ENCODE results near the gene PSORS1C2.
"Not testable (repeated sequence)": the region's sequence is repeated elsewhere in the genome, so short reads cannot be mapped to it uniquely, and the experiment has no call there.

PSORS1C2 gene

DNA sequence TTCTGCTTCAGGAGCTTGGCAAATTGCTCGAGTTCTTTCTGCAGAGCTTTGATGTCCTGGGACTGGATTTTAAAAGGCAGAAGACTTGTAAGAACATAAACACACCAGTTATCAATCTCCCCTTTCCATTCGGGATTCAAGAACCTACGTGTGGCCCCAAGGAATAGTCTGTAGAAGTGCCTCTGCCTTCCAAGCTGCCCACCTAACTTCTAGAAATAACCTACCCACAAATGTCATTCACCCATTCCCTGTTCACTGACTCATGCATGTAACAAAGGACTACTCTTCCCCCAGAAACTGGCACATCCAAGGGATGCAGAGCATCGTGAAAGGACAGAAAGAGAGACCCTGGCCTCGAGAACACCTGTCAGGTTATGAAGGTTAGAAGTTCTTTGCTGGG lies 27.1 kb upstream of the PSORS1C2 start:
- DNase-seq (ENCODE audit: low spot score): no peak

DNA sequence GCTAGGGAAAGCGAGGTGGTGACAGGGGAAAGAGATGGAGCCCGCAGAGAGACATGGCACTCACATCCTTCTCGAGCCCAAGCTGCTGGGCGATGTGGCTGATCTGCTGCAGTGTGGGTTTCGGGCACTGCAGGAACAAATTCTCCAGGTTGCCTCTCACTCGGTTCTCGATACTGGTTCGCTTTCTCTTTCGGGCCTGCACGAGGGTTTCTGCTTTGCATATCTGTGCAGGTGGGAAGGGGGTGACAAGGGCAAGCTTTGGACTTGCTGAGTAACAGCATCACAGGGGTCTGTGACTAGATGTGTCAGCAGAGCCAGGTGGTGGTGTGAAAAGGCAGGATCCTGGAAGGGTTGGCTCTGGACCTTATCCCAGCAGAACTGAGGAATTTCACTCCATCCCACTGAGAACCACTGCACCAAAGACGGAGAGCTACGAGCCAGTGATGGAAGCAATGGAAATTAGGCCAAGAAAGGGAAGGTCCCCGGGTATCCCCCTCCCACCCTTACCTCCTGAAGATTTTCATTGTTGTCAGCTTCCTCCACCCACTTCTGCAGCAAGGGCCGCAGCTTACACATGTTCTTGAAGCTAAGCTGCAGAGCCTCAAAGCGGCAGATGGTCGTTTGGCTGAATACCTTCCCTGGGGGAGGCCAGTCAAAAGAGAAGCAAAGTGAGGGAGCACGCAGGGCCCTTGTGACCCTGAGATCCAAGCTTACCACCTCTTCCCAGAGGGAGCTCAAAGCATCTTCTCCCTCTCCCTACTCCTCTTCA lies 26.4 kb upstream of the PSORS1C2 start:
- not testable (repeated sequence) for DNase-seq (ENCODE audit: low spot score)

DNA sequence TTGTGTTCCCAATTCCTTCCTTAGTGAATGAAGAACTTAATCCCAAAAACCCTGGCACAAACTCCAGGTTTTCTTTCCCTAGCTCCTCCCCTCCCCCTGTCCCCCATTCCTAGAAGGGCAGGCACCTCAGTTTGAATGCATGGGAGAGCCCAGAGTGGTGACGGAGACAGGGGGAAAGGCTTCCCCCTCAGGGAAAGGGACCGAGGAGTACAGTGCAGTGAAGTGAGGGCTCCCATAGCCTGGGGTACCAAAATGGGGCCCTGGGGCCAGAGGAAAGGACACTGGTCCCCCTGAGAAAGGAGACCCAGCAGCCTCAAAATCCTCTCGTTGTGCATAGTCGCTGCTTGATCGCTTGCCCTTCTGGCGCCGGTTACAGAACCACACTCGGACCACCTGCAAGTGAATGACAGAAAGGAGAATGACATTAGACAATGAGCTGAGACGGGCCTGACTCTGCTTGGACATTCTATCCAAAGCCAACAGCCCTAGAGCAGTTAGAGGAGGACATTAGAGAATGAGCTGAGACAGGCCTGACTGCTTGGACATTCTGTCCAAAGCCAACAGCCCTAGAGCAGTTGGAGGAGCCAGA lies 25.7 kb upstream of the PSORS1C2 start:
- DNase-seq (ENCODE audit: low spot score): not testable (repeated sequence)

DNA sequence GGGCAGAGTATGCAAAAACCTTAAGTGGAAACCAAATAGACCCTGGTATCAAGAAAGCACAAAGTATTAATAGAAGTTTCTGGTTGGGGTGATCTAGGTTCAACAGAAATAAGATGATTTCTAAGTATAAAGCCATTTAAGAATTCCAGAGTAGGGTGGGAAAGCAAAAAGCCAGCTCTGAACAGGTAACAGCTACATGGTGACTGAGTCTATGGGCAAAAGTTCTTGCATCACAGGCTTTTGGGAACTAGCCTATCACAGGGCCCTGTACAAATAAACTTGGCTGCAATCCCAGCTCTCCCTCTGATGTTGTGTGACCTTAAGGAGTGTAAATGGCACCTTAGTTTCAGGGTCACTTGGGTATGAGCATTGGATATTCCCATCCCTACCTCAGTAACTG lies 25.1 kb upstream of the PSORS1C2 start:
- no peak for DNase-seq (ENCODE audit: low spot score)

DNA sequence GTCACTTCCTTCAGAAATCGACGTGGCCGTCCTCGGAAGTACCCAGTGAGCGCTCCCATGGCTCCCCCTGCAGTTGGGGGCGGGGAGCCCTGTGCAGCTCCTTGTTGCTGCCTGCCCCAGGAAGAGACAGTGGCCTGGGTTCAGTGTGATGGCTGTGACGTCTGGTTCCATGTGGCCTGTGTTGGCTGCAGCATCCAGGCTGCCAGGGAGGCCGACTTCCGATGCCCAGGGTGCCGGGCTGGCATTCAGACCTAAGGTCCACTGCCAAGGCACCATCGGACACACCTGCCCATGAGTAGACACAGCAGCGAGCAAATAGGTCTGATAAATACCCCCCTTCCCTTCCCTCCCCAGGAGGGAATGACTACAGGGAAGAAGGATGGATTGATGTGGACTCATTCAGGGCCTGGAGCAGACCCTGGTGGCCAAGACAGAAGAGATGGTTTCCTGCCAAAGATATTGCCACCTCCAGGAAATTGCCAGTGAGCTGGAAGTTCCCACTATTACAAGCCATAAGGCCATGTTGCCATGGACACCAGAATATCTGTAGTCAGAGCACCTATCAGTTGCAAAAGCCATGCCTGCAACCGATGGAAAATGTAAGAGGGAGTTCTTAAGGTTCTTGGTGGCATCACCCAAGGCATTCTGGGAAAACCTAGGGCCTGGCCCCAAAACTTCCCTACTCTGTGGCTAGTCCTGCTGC lies 23.7 kb upstream of the PSORS1C2 start:
- DNase-seq (ENCODE audit: low spot score): peak; percentile 40

DNA sequence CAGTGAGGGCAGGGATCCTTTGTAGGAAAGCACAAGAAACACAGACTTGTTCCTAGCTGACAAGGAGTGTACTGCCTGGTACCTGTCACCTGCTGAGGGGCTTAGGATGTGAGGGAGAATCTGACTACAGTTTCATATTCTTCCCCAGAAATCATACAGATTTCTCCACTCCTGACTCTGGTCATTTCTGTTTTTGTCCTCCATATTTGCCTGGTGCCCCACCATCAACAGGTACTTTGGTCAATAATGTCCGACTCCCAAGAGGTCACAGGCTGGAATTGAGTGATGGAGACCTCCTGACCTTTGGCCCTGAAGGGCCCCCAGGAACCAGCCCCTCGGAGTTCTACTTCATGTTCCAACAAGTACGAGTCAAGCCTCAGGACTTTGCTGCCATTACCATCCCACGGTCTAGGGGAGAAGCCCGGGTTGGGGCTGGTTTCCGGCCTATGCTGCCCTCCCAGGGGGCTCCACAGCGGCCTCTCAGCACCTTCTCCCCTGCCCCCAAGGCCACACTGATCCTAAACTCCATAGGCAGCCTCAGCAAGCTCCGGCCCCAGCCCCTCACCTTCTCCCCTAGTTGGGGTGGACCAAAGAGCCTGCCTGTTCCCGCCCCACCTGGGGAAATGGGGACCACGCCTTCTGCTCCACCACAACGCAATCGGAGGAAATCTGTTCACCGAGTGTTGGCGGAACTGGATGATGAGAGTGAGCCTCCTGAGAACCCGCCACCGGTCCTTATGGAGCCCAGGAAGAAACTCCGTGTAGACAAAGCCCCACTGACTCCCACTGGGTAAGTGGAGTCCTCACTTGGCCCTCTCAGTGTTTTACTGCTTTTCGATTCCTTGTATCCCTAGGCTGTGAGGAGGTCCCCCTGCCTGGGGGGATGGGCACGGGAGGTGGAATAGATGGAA lies 22.6 kb upstream of the PSORS1C2 start:
- no peak for DNase-seq (ENCODE audit: low spot score)

DNA sequence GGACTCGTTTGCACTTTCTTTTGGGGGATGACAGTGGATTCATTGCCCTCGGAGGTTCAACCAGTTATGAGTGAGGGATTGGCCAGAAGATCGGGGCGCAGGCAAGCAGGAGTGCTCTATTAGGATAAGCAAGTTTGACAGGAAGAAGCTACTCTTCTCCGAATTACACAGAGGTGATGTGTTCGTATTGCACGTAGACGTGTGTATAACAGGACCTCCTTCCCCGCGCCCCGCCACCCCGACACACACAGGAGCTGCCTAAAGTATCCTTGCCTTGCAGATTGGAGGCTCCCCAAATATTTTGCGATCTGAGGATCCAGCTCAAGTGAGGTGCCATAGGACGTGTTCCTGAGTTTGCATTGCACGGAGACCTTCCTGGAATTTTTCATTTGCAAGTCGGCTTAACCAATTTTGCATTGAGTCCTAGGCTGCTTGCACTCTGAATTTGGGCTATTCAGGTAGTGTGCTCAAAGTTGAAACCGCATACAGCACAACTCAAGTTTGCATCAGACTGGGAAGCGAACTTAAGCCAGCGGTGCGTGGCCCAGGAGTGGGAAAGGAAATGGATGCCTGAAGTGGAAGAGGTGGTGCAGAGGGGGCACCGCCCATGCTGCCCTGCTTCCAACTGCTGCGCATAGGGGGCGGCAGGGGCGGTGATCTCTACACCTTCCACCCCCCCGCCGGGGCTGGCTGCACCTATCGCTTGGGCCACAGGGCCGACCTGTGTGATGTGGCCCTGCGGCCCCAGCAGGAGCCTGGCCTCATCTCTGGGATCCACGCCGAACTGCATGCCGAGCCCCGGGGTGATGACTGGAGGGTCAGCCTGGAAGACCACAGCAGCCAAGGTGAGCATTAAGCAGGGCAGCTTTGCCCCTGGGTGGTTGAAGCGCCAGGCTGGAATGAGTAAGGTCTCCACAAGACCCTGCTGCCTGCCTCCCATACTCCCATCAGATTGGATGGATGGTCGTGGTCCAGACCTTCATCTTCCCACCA lies 20.3 kb upstream of the PSORS1C2 start:
- DNase-seq (ENCODE audit: low spot score): no peak

DNA sequence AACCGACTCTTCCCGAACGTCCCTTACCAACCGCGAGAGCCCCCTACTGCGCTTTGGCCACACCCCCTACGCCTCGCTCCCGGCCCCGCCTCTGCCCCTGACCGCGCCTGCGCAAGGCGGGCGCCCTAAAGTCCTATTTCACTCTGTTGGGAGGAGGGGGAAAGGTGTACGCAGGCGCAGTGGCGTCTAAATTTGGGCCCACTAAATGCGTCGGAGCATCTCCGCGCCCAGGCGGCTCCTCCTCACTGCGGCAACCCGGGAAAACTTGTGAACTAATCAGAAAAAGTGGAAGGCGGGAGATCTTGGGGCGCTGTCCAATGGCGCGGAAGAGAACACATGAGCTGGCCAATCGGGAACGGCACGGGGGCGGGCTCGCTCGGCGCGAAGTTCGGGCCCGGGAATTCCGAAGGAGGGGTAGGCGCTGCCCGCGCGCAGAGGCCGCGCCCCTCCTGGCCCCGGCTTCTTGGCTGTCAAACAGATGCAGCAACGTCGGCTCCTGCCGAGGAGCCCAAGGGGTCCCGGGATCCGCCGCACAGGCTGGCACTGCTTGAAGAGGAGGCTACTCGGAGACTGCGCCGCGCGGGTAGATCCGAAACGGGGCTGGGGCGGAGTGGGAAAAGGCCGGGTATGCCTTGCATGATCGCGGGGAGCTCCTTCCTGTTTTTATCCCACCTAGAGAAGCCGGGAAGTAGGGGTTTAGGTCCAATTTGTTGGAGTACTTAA lies 19.4 kb upstream of the PSORS1C2 start, which contains the start of gene TCF19:
Gene TCF19 (plus strand): TSS at position 450 of the 723 bp plus-strand sequence. CDS start 881 bp downstream, outside the sequence.
- peak; percentile 99 for DNase-seq (ENCODE audit: low spot score)

DNA sequence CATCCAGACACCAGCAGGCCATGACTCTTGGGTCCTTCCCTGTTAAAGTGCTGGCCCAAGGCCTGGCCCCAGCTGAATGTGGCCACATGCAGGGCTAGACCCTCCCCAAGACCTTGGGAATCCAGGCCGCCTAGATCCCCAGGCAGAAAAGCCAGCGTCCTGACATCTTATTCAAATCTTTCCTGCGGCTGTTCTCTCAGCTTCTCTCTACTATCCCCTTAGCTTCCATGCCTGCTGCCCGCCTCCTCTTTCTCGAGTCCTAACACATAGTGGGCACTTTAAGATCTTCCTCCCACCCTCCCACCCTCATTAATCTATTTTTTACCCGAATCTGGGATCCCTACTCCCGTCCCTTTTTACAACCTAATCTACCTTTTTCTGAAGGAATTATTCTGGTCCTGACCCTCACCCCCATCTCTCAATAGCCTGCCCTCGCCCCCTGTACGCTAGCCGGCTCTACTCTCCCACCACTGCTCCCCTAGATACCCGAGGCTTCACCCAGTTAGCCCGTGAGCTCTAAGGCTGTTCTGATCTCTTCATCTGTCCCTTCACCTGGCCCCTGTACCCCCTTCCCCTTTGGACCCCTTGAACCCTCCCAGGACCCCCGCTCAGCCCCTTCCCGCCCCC lies 18.8 kb upstream of the PSORS1C2 start, which contains the start of gene CCHCR1:
Gene CCHCR1 (minus strand): TSS at position 290 of the 627 bp plus-strand sequence. CDS start 202 bp downstream, at position 88.
- no peak for DNase-seq (ENCODE audit: low spot score)

DNA sequence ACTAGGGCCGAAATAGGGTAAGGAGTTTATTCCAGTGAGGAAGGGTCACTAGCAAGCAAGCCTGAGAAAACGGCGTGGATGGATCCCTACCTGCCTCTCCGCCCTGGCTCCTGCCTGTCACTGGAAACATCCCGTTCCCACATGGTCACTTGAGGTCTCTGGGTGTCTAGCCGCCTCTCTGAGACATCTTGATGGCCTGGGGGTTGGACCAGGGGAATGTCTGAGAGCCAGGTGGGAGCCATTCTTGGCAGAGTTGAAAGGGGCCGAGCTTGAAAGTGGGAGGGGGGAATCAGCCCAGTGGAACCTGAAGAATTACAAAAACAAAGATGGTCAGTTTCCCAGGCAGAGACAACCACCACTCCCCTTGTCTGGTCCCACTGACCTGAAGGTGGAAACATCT lies 17.8 kb upstream of the PSORS1C2 start:
- no peak for DNase-seq (ENCODE audit: low spot score)

DNA sequence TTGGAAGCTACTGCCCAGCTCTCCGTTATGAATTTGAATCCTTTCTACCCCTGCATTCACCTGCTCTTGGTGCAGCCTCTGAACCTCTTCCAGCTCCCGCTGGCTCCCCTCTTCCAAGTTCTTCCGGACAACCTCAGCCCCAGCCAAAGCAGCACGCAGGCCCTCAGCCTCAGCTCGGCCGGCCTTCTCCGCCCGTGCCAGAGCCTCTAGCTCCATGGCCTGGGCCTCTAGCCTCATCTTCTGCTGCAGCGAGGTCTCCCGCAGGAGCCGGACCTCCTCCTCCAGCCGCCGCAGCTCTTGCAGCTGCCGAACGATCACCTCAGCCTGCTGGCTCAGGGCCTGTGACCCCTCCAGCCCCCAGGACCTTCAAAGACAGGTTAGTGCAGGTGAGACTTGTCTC lies 15.6 kb upstream of the PSORS1C2 start:
- DNase-seq (ENCODE audit: low spot score): no peak

DNA sequence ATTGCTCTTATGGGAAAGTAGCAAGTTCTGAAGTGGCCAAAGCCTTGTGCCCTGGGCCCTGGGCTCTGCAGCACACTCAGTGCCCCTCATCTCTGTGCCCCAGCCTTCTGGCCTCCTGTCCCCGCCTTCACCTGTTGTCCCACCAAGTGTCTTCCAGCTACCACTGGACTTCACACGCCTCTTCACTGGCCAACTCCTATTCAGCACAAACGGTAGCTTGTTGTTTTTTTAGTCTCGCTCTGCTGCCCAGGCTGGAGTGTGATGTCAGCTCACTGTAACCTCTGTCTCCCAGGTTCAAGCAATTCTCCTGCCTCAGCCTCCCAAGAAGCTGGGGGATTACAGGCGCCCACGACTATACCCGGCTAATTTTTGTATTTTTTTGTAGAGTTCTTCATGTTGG lies 13.9 kb upstream of the PSORS1C2 start:
- no peak for DNase-seq (ENCODE audit: low spot score)

DNA sequence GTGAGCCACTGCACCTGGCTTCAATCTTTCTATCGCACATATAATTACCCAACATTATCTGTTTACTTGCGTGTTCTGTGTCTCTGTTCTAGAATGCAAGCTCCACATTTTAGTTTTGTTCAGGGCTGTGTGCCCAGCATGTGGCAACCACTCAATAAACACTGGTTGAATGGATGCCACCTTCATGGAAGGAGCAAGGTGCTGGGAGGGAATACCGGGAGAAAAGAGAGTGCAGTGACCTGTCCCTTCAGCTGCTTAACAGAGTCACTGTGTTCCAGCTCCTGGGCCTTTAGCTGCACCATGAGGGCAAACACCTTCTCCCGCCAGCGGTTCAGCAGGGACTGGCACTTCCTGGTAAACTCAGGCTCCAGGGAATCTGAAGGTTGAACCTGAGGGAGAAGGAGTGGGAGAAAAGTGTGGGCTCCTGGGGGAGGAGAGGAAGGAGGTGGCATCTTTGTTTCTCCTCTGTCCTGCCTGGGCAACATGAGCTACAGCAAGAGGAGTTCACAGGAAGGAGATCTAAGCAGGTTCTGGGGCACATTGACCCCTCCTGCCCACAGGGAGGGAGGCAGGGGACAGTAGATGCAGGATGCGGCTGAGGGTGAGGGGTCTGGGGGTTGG lies 11.1 kb upstream of the PSORS1C2 start:
- DNase-seq (ENCODE audit: low spot score): no peak

DNA sequence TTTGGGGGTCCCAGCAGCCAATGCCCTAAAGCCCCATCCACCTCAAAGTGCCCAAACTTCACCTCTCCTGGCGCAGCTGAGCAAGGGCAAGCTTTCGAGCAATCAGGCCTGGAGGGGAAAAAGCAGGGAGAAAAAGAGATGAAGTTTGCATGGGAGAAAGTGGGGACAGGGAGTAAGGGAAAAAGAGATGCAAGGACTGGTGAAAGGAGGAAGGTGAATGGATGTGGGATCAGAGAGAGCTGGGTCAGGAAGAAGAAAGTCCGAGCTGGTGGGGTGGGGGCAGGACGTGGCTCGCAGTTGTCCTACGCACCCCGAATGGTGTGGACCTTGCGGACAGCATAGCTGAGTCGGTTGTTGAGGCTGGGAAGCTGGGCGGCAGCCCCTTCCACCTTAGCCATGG lies 6.5 kb upstream of the PSORS1C2 start:
- DNase-seq (ENCODE audit: low spot score): no peak

DNA sequence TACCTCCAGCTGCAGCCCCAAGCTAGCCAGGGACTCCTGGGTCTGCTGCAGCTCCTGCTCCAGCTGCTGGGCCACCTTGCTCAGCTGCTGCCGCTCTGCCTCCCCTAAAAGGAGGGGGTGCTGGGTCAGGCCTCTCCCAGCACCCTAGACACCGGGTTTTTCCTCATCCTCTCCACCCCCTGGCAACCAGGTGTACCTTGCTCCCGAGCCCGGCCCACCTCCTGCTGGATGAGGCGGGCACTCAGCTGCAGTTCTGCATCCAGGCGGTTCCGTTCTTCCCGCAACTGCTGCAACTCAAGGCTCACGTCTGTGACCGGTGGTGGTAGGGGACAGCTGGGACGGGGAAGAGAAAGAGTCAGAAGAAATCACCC lies 6.1 kb upstream of the PSORS1C2 start:
- no peak for DNase-seq (ENCODE audit: low spot score)

DNA sequence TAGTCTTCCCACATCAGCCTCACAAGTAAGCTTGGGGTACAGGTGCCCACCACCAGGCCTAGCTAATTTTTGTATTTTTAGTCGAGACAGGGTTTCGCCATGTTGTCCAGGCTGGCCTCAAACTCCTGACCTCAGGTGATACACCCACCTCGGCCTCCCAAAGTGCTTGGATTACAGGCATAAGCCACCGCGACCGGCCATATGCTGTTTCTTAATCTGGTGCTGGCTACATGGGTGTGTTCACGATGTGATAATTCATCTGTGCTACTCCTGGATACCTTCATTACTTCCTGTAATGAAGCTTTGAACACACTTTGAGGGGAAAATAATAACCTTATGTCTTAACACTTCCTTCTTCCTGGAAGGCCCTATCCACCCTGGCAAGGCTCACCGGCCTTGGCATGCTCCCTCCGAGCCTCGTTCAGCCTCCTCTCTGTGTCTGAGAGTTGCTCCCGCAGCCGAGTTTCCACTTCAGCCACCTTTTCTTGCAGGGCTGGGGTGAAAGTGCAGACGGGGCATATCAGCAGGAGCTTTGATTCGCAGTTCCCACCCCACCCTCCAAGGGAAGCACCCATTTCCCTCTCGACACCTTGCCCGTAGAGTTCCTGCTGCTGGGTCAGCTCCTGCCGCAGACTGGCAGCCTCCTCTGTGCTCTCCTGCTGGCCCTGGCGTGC lies 5.6 kb upstream of the PSORS1C2 start:
- no peak for DNase-seq (ENCODE audit: low spot score)

DNA sequence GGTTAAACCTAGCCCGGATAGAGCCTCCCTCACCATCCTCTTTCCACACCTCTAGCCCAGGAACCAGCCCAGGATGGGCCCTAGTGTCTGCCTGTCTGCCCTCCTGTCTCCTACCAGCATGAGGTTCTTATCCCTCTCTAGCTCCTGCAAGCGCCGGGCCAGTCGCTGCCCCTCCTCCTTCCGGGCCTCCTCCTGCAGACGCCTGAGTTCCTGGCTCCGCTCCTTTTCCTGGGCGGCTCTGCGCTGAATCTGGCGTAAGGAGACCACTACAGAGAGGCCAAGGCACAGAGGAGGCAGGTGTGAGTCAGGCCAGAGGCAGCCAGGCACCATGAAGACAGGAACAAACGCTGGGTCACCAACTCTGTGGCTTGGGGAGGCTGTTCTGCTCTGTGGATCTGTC lies 4.3 kb upstream of the PSORS1C2 start:
- no peak for DNase-seq (ENCODE audit: low spot score)

DNA sequence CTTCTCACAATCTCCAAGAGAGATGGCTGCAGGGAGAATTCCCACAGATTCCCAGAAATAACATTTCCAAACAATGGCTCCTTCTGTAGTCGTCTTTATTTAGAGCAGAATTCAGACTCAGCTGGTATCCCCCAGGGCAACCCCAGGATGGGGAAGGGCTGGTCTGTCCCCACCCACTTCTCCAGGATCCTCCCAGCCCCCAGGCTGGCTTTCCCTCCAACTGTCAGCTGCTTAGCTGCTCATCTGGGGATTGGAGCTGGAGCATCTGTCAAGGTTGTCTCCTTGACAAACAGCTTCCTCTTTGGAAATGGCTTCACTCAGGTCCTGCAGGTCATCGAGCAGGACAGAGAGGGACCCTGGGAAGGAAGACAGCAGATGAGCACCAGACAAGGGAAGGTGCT lies 3.5 kb upstream of the PSORS1C2 start:
- DNase-seq (ENCODE audit: low spot score): no peak

DNA sequence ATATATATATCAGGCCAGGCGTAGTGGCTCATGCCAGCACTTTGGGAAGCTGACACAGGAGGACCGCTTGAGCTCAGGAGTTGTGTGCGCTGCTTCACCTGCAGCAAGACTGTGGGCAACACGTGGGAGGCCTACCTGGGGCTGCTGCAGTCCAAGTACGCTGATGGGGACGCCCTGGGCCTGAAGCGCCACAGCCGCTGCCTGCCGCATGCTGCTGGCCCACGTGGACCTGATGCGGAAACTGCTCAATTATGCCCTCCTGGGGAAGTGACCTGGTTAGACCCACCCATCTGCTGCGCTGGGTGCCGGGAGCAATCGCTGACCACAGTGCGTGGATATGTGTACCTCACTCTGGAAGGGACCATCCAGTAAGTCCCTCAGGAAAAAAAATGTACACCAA lies 1.8 kb upstream of the PSORS1C2 start:
- no peak for DNase-seq (ENCODE audit: low spot score)
